GM23338 (cell line): ENCODE results near the gene DPP10. TPM values are rescaled to one million over a fixed set of nuclear protein-coding genes. Genes with fewer than 3 reads are reported as not detected.

Experiments used
- ATAC-seq: fragments of 200-7000 bp; cut with Tn5 transposase; 3 replicates; pipeline ENCODE4 v1.9.1; 2020
- DNase-seq: peaks from one replicate; pipeline ENCODE4 v3.0.0-alpha.2; 2015; ENCODE audit warnings: low spot score
- H2AFZ ChIP-seq: fragments of 200-600 bp; sonication (generic); 2 replicates; pipeline ENCODE4 v1.8.0; 2016; ENCODE audit warnings: antibody characterized with exemption, mild to moderate bottlenecking, moderate library complexity
- H3F3A ChIP-seq: fragments of 200-600 bp; sonication (generic); replicated peaks from 2 replicates; pipeline ENCODE4 v1.8.0; 2017; ENCODE audit warnings: antibody characterized with exemption, mixed run types, low read depth
- H3K27ac ChIP-seq: fragments of 200-600 bp; sonication (generic); 2 replicates; pipeline ENCODE4 v1.6.1; 2016; ENCODE audit warnings: low read depth
- H3K27me3 ChIP-seq: fragments of 200-600 bp; sonication (generic); 2 replicates; pipeline ENCODE4 v1.8.0; 2016; ENCODE audit warnings: mild to moderate bottlenecking, mixed run types, moderate library complexity; ENCODE audit not compliant: insufficient read depth
- H3K36me3 ChIP-seq: fragments of 200-600 bp; sonication (generic); 2 replicates; pipeline ENCODE4 v1.8.0; 2016; ENCODE audit warnings: mild to moderate bottlenecking; ENCODE audit not compliant: insufficient read depth
- H3K4me1 ChIP-seq: fragments of 200-600 bp; sonication (generic); 2 replicates; pipeline ENCODE4 v1.8.0; 2016; ENCODE audit warnings: mild to moderate bottlenecking, moderate library complexity; ENCODE audit not compliant: insufficient read depth
- H3K4me2 ChIP-seq: fragments of 200-600 bp; sonication (generic); 2 replicates; pipeline ENCODE4 v1.7.1; 2017; ENCODE audit warnings: mixed run types
- H3K4me3 ChIP-seq: fragments of 200-600 bp; sonication (generic); 2 replicates; pipeline ENCODE4 v1.6.1; 2016; ENCODE audit warnings: mixed run types
- H3K79me2 ChIP-seq: fragments of 200-600 bp; sonication (generic); replicated peaks from 2 replicates; pipeline ENCODE4 v1.8.0; 2017; ENCODE audit warnings: mild to moderate bottlenecking; ENCODE audit not compliant: insufficient read depth
- H3K9me2 ChIP-seq: fragments of 200-600 bp; sonication (generic); 2 replicates; pipeline ENCODE4 v1.8.0; 2017; ENCODE audit not compliant: insufficient read depth
- H4K20me1 ChIP-seq: fragments of 200-600 bp; sonication (generic); replicated peaks from 2 replicates; pipeline ENCODE4 v1.8.0; 2017; ENCODE audit warnings: mild to moderate bottlenecking; ENCODE audit not compliant: insufficient read depth
- H3K27ac Mint-ChIP-seq: 2 replicates; pipeline ENCODE4 v1.8.0; 2020; ENCODE audit warnings: inconsistent platforms, mild to moderate bottlenecking, moderate library complexity, mixed read lengths
- H3K27me3 Mint-ChIP-seq: 3 replicates; pipeline ENCODE4 v1.8.0; 2022; ENCODE audit warnings: low read depth, mild to moderate bottlenecking, moderate library complexity, mixed read lengths, inconsistent platforms; ENCODE audit not compliant: insufficient read depth, poor library complexity
- H3K36me3 Mint-ChIP-seq: 3 replicates; pipeline ENCODE4 v1.8.0; 2021; ENCODE audit warnings: low read depth, mild to moderate bottlenecking, inconsistent platforms, moderate library complexity, mixed read lengths
- H3K4me1 Mint-ChIP-seq: 3 replicates; pipeline ENCODE4 v1.8.0; 2020; ENCODE audit warnings: mild to moderate bottlenecking, inconsistent platforms, mixed read lengths
- H3K4me3 Mint-ChIP-seq: 3 replicates; pipeline ENCODE4 v1.8.0; 2021; ENCODE audit warnings: moderate library complexity, mild to moderate bottlenecking, inconsistent platforms, mixed read lengths
- H3K9me3 Mint-ChIP-seq: 3 replicates; pipeline ENCODE4 v1.8.0; 2020; ENCODE audit warnings: moderate library complexity, mild to moderate bottlenecking, inconsistent platforms, mixed read lengths
- CREB1 ChIP-seq: fragments of 250-450 bp; sonication (Bioruptor Pico); IDR thresholded peaks from 2 replicates; pipeline ENCODE4 v1.5.0; 2020; ENCODE audit warnings: low read depth, mild to moderate bottlenecking, moderate library complexity
- EZH2 ChIP-seq: fragments of 200-600 bp; sonication (generic); IDR thresholded peaks from one replicate; pipeline ENCODE4 v1.8.0; 2017; ENCODE audit warnings: antibody characterized with exemption, mild to moderate bottlenecking, low read depth; ENCODE audit not compliant: unreplicated experiment
- EZH2phosphoT487 ChIP-seq: fragments of 200-600 bp; sonication (generic); IDR thresholded peaks from one replicate; pipeline ENCODE4 v1.8.1; 2018; ENCODE audit warnings: antibody characterized with exemption; ENCODE audit not compliant: unreplicated experiment
- JUNB ChIP-seq: IDR thresholded peaks from one replicate; pipeline ENCODE4 v1.6.1; 2016; ENCODE audit warnings: antibody characterized with exemption; ENCODE audit not compliant: unreplicated experiment
- NANOG ChIP-seq: IDR thresholded peaks from 2 replicates; pipeline ENCODE4 v1.6.1; 2016; ENCODE audit warnings: antibody characterized with exemption, borderline replicate concordance
- POLR2AphosphoS5 ChIP-seq: IDR thresholded peaks from 2 replicates; pipeline ENCODE4 v1.6.1; 2016; ENCODE audit warnings: antibody characterized with exemption, low read depth
- STAT1 ChIP-seq: IDR thresholded peaks from one replicate; pipeline ENCODE4 v1.6.1; 2016; ENCODE audit warnings: antibody characterized with exemption; ENCODE audit not compliant: unreplicated experiment
- ZNF114 ChIP-seq: fragments of 250-450 bp; sonication (Bioruptor Pico); IDR thresholded peaks from 2 replicates; pipeline ENCODE4 v1.5.0; 2020; ENCODE audit warnings: mild to moderate bottlenecking, moderate library complexity
- ZNF331 ChIP-seq: fragments of 250-450 bp; sonication (Bioruptor Pico); IDR thresholded peaks from 2 replicates; pipeline ENCODE4 v1.5.0; 2020; ENCODE audit warnings: low read depth, mild to moderate bottlenecking, moderate library complexity
- polyA plus RNA-seq: library from polyadenylated mRNA; unstranded; fragments of >200 nt; fragmentation: Nextera tagmentation; extraction: Ambion mirVana; gene quantifications from 2 replicates; pipeline ENCODE4 v1.2.1, GENCODE V29; 2016
- total RNA-seq: library from RNA; depleted of rRNA; stranded (reverse); fragments of >200 nt; shearing (Covaris generic); gene quantifications from 2 replicates; pipeline ENCODE4 v1.2.3, GENCODE V29; 2014
- TF ChIP-seq, protein P1 (sequence below): fragments of 250-450 bp; sonication (Bioruptor Pico); IDR thresholded peaks from 2 replicates; pipeline ENCODE4 v1.5.0; 2020; ENCODE audit warnings: mild to moderate bottlenecking, moderate library complexity
- TF ChIP-seq, protein P2 (sequence below): IDR thresholded peaks from 2 replicates; pipeline ENCODE4 v1.6.1; 2016; ENCODE audit warnings: antibody characterized with exemption
- TF ChIP-seq, protein P3 (sequence below), 2 experiments: fragments of 200-600 bp in 1 of 2; sonication (generic) in 1 of 2; conservative IDR thresholded peaks; 2 replicates each; pipeline versions ENCODE4 v1.5.1 to v1.6.1; 2016 to 2017; ENCODE audit warnings: antibody characterized with exemption in 2 of 2, low read depth in 2 of 2, mild to moderate bottlenecking in 2 of 2, moderate library complexity in 1 of 2
- TF ChIP-seq, protein P4 (sequence below): IDR thresholded peaks from one replicate; pipeline ENCODE4 v1.6.1; 2018; ENCODE audit warnings: antibody characterized with exemption; ENCODE audit not compliant: unreplicated experiment

DPP10 gene
- total and polyA plus RNA-seq, 2 experiments from 2014 or later: 3.6 to 14.8 TPM

DNA sequence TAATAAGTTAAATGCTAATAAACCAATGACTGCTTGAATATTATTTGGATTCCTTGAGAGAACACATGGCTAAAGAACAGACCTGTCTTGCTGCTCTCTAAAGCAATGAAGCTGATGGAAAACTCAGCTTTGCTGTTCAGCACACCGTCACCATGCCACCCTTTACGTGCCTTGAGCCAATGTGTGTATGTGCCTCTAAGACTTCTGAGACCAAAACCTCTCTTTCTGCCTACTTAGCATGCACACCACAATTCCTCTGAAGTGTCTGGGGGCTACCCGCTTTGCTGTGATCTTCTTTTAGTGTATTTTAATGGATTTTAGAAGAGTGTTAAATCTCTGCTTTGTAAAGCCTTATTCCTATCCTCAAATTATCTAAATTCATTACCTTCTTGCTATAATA is 345.0 kb downstream of the DPP10 start:
- peaks cover 3% of the 10 kb centered on the region; the same call in 1 of the 3 replicates for H3K9me3 Mint-ChIP-seq
- TF ChIP-seq ZNF331 (CRISPR knock-in tag) (no peak), EZH2phosphoT487 (no peak), NANOG (no peak), EZH2 (no peak), STAT1 (no peak), CREB1 (CRISPR knock-in tag) (no peak), POLR2AphosphoS5 (no peak), ZNF114 (CRISPR knock-in tag) (no peak), JUNB (no peak)
- TF ChIP-seq, protein P1, sequence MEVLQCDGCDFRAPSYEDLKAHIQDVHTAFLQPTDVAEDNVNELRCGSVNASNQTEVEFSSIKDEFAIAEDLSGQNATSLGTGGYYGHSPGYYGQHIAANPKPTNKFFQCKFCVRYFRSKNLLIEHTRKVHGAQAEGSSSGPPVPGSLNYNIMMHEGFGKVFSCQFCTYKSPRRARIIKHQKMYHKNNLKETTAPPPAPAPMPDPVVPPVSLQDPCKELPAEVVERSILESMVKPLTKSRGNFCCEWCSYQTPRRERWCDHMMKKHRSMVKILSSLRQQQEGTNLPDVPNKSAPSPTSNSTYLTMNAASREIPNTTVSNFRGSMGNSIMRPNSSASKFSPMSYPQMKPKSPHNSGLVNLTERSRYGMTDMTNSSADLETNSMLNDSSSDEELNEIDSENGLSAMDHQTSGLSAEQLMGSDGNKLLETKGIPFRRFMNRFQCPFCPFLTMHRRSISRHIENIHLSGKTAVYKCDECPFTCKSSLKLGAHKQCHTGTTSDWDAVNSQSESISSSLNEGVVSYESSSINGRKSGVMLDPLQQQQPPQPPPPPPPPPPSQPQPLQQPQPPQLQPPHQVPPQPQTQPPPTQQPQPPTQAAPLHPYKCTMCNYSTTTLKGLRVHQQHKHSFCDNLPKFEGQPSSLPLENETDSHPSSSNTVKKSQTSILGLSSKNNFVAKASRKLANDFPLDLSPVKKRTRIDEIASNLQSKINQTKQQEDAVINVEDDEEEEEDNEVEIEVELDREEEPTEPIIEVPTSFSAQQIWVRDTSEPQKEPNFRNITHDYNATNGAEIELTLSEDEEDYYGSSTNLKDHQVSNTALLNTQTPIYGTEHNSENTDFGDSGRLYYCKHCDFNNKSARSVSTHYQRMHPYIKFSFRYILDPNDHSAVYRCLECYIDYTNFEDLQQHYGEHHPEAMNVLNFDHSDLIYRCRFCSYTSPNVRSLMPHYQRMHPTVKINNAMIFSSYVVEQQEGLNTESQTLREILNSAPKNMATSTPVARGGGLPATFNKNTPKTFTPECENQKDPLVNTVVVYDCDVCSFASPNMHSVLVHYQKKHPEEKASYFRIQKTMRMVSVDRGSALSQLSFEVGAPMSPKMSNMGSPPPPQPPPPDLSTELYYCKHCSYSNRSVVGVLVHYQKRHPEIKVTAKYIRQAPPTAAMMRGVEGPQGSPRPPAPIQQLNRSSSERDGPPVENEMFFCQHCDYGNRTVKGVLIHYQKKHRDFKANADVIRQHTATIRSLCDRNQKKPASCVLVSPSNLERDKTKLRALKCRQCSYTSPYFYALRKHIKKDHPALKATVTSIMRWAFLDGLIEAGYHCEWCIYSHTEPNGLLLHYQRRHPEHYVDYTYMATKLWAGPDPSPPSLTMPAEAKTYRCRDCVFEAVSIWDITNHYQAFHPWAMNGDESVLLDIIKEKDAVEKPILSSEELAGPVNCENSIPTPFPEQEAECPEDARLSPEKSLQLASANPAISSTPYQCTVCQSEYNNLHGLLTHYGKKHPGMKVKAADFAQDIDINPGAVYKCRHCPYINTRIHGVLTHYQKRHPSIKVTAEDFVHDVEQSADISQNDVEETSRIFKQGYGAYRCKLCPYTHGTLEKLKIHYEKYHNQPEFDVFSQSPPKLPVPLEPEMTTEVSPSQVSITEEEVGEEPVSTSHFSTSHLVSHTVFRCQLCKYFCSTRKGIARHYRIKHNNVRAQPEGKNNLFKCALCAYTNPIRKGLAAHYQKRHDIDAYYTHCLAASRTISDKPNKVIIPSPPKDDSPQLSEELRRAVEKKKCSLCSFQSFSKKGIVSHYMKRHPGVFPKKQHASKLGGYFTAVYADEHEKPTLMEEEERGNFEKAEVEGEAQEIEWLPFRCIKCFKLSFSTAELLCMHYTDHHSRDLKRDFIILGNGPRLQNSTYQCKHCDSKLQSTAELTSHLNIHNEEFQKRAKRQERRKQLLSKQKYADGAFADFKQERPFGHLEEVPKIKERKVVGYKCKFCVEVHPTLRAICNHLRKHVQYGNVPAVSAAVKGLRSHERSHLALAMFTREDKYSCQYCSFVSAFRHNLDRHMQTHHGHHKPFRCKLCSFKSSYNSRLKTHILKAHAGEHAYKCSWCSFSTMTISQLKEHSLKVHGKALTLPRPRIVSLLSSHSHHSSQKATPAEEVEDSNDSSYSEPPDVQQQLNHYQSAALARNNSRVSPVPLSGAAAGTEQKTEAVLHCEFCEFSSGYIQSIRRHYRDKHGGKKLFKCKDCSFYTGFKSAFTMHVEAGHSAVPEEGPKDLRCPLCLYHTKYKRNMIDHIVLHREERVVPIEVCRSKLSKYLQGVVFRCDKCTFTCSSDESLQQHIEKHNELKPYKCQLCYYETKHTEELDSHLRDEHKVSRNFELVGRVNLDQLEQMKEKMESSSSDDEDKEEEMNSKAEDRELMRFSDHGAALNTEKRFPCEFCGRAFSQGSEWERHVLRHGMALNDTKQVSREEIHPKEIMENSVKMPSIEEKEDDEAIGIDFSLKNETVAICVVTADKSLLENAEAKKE: no peak
- TF ChIP-seq, protein P2, sequence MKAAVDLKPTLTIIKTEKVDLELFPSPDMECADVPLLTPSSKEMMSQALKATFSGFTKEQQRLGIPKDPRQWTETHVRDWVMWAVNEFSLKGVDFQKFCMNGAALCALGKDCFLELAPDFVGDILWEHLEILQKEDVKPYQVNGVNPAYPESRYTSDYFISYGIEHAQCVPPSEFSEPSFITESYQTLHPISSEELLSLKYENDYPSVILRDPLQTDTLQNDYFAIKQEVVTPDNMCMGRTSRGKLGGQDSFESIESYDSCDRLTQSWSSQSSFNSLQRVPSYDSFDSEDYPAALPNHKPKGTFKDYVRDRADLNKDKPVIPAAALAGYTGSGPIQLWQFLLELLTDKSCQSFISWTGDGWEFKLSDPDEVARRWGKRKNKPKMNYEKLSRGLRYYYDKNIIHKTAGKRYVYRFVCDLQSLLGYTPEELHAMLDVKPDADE: no peak
- TF ChIP-seq, protein P3, sequence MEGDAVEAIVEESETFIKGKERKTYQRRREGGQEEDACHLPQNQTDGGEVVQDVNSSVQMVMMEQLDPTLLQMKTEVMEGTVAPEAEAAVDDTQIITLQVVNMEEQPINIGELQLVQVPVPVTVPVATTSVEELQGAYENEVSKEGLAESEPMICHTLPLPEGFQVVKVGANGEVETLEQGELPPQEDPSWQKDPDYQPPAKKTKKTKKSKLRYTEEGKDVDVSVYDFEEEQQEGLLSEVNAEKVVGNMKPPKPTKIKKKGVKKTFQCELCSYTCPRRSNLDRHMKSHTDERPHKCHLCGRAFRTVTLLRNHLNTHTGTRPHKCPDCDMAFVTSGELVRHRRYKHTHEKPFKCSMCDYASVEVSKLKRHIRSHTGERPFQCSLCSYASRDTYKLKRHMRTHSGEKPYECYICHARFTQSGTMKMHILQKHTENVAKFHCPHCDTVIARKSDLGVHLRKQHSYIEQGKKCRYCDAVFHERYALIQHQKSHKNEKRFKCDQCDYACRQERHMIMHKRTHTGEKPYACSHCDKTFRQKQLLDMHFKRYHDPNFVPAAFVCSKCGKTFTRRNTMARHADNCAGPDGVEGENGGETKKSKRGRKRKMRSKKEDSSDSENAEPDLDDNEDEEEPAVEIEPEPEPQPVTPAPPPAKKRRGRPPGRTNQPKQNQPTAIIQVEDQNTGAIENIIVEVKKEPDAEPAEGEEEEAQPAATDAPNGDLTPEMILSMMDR (conservative IDR thresholded peaks at IDR 0.05; ENCODE audit: low read depth in 2 of 2): no peak
- TF ChIP-seq, protein P4, sequence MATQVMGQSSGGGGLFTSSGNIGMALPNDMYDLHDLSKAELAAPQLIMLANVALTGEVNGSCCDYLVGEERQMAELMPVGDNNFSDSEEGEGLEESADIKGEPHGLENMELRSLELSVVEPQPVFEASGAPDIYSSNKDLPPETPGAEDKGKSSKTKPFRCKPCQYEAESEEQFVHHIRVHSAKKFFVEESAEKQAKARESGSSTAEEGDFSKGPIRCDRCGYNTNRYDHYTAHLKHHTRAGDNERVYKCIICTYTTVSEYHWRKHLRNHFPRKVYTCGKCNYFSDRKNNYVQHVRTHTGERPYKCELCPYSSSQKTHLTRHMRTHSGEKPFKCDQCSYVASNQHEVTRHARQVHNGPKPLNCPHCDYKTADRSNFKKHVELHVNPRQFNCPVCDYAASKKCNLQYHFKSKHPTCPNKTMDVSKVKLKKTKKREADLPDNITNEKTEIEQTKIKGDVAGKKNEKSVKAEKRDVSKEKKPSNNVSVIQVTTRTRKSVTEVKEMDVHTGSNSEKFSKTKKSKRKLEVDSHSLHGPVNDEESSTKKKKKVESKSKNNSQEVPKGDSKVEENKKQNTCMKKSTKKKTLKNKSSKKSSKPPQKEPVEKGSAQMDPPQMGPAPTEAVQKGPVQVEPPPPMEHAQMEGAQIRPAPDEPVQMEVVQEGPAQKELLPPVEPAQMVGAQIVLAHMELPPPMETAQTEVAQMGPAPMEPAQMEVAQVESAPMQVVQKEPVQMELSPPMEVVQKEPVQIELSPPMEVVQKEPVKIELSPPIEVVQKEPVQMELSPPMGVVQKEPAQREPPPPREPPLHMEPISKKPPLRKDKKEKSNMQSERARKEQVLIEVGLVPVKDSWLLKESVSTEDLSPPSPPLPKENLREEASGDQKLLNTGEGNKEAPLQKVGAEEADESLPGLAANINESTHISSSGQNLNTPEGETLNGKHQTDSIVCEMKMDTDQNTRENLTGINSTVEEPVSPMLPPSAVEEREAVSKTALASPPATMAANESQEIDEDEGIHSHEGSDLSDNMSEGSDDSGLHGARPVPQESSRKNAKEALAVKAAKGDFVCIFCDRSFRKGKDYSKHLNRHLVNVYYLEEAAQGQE: no peak
- Histone ChIP-seq H3K27me3 (no peaks in the 10 kb centered on the region), H3K79me2 (no peaks in the 10 kb centered on the region), H3K4me1 (peaks cover 12% of the 10 kb centered on the region), H3K4me3 (no peak overlapping the region), H3K4me2 (no peak overlapping the region), H3K27ac (no peak overlapping the region), H3F3A (no peaks in the 10 kb centered on the region), H3K36me3 (no peaks in the 10 kb centered on the region), H2AFZ (peak overlapping the region; percentile 78), H3K9me2 (no peaks in the 10 kb centered on the region), H4K20me1 (no peaks in the 10 kb centered on the region)
- ATAC-seq (no peak), DNase-seq (no peak)
- H3K36me3 Mint-ChIP-seq: no peaks in the 10 kb centered on the region
- H3K27me3 Mint-ChIP-seq: peaks cover 5% of the 10 kb centered on the region
- H3K4me3 Mint-ChIP-seq: no peak overlapping the region
- H3K27ac Mint-ChIP-seq: no peak overlapping the region
- H3K4me1 Mint-ChIP-seq: peaks cover 27% of the 10 kb centered on the region
